MM.1S (cell line): Measurements from ENCODE around the gene SERPINB4.

Experiments used
- CTCF ChIP-seq: fragments of 300-600 bp; sonication (generic); IDR thresholded peaks from 2 replicates; pipeline ENCODE4 v1.5.1; 2016; ENCODE audit warnings: antibody characterized with exemption, low read length, mixed read lengths
- EZH2 ChIP-seq: fragments of 300-600 bp; sonication (generic); optimal IDR thresholded peaks from 2 replicates; pipeline ENCODE3; 2017; ENCODE audit warnings: low read depth, mild to moderate bottlenecking, antibody characterized with exemption, low read length, mixed read lengths

GRCh38 chr18:63588909-63589308 lies 55.1 kb downstream of the SERPINB4 start:
- TF ChIP-seq CTCF (no peak), EZH2 (no peak)
